Activated T-cell treated with anti-CD3 and anti-CD28 coated beads, Interleukin-2, amount 50 U/mL, for 72 hours (primary cell): ENCODE results near the gene GNPTAB. TPM values are rescaled to one million over a fixed set of nuclear protein-coding genes. Genes with fewer than 3 reads are reported as not detected.

Experiments used
- ATAC-seq, 2 donors: fragments of 150-1000 bp; cut with Tn5 transposase; replicated peaks in 1 of 2; 2 replicates each; pipeline ENCODE4 v1.10.0; 2021; ENCODE audit warnings: moderate library complexity in 2 of 2, mild to moderate bottlenecking in 1 of 2
- DNase-seq, 2 donors: peaks; one replicate each; pipeline ENCODE4 v3.0.0; 2021 to 2022; ENCODE audit warnings: mixed read lengths in 1 of 2
- H3K27ac Mint-ChIP-seq: one replicate; pipeline ENCODE4 v1.8.0; 2022; ENCODE audit warnings: mild to moderate bottlenecking, moderate library complexity, mixed read lengths
- H3K27me3 Mint-ChIP-seq: one replicate; pipeline ENCODE4 v1.8.0; 2022; ENCODE audit warnings: low read depth, mixed read lengths
- H3K36me3 Mint-ChIP-seq, 2 donors: one replicate each; pipeline ENCODE4 v1.8.0; 2022; ENCODE audit warnings: mixed read lengths in 2 of 2, mild to moderate bottlenecking in 1 of 2; ENCODE audit not compliant: insufficient read depth in 2 of 2
- H3K4me1 Mint-ChIP-seq: one replicate; pipeline ENCODE4 v1.8.0; 2022; ENCODE audit warnings: low read depth, mixed read lengths
- H3K4me3 Mint-ChIP-seq, 2 donors: one replicate each; pipeline ENCODE4 v1.8.0; 2022; ENCODE audit warnings: mild to moderate bottlenecking in 2 of 2, mixed read lengths in 2 of 2, moderate library complexity in 2 of 2
- H3K9me3 Mint-ChIP-seq, 2 donors: one replicate each; pipeline ENCODE4 v1.8.0; 2022; ENCODE audit warnings: mixed read lengths in 2 of 2
- total RNA-seq, 2 donors: library from RNA; stranded (reverse); gene quantifications; one replicate each; pipeline ENCODE4 v1.2.3, GENCODE V29; 2022

GNPTAB gene
- total RNA-seq, 2 donors from 2014 or later: 32.3 to 44.3 TPM

- peak; percentile 12 to 51 for DNase-seq
- Mint-ChIP-seq H3K27ac (peak overlapping the region; percentile 84), H3K27me3 (no peaks in the 10 kb centered on the region), H3K9me3 (no peaks in the 10 kb centered on the region), H3K4me3 (peak overlapping the region; percentile 90 to 93), H3K4me1 (peaks cover 60% of the 10 kb centered on the region), H3K36me3 (peaks cover 2 to 4% of the 10 kb centered on the region in 2 donors)
- ATAC-seq: no peak
Measured at GRCh38 chr12:101698800-101699347, 131.9 kb downstream of the GNPTAB start.

- Mint-ChIP-seq H3K36me3 (peaks cover 2 to 4% of the 10 kb centered on the region in 2 donors), H3K4me1 (peaks cover 60% of the 10 kb centered on the region), H3K27me3 (no peaks in the 10 kb centered on the region), H3K4me3 (peak overlapping the region; percentile 90 to 93), H3K27ac (peak overlapping the region; percentile 84), H3K9me3 (no peaks in the 10 kb centered on the region)
- ATAC-seq (peak; percentile 31 to 56), DNase-seq (peak; percentile 25 to 46)
Measured at GRCh38 chr12:101697930-101698799, 132.6 kb downstream of the GNPTAB start.

- H3K9me3 Mint-ChIP-seq: no peaks in the 10 kb centered on the region
- peaks cover 60% of the 10 kb centered on the region for H3K4me1 Mint-ChIP-seq
- peaks cover 2 to 4% of the 10 kb centered on the region in 2 donors for H3K36me3 Mint-ChIP-seq
- peak within 1 kb of the TSS; percentile 90 to 94 for H3K4me3 Mint-ChIP-seq
- no peaks in the 10 kb centered on the region for H3K27me3 Mint-ChIP-seq
- DNase-seq (peak; percentile 73 to 75), ATAC-seq (peak; percentile 77 to 80)
- peak within 1 kb of the TSS; percentile 84 for H3K27ac Mint-ChIP-seq
Measured at GRCh38 chr12:101697197-101697929, 133.4 kb downstream of the GNPTAB start, which contains the start of gene CHPT1. TSS of gene CHPT1 (plus strand) at chr12:101697640. CDS start at chr12:101697862, 222 bp downstream.

GRCh38 chr12:101696251-101697196 is 134.2 kb downstream of the GNPTAB start:
- H3K4me1 Mint-ChIP-seq: peaks cover 52% of the 10 kb centered on the region
- H3K4me3 Mint-ChIP-seq: peak overlapping the region; percentile 89 to 94
- peaks cover 2 to 4% of the 10 kb centered on the region in 2 donors for H3K36me3 Mint-ChIP-seq
- H3K27ac Mint-ChIP-seq: peak overlapping the region; percentile 67
- H3K9me3 Mint-ChIP-seq: no peaks in the 10 kb centered on the region
- DNase-seq: peak in 1 of 2 donors; percentile 5
- ATAC-seq: no peak
- no peaks in the 10 kb centered on the region for H3K27me3 Mint-ChIP-seq

- H3K27ac Mint-ChIP-seq: no peak overlapping the region
- no peak for DNase-seq
- H3K4me3 Mint-ChIP-seq: peak overlapping the region in 1 of 2 donors; percentile 94
- H3K4me1 Mint-ChIP-seq: peaks cover 44% of the 10 kb centered on the region
- no peaks in the 10 kb centered on the region for H3K27me3 Mint-ChIP-seq
- peaks cover 2 to 4% of the 10 kb centered on the region in 2 donors for H3K36me3 Mint-ChIP-seq
- ATAC-seq: peak in 1 of 2 donors; percentile 10
- no peaks in the 10 kb centered on the region for H3K9me3 Mint-ChIP-seq
Measured at GRCh38 chr12:101695706-101696105, 135.1 kb downstream of the GNPTAB start.

Other genes starting within 250 kb of the GNPTAB start
- gene MYBPC1, start 236.0 kb downstream of the GNPTAB start, total RNA-seq: not detected
- 10 to 100 TPM; 20.2 to 24.6 TPM for gene CHPT1, start 133.3 kb downstream of the GNPTAB start, total RNA-seq
- under 1 TPM; 0.30 to 0.91 TPM for gene SYCP3, start 91.5 kb downstream of the GNPTAB start, total RNA-seq
- gene DRAM1, start 46.6 kb upstream of the GNPTAB start, total RNA-seq: 1 to 10 TPM; 6.4 to 9.9 TPM
- gene WASHC3, start 231.0 kb upstream of the GNPTAB start, total RNA-seq: 10 to 100 TPM; 56.6 to 66.1 TPM